HFFc6 (cell line): ENCODE measurements around the gene SPPL2A. TPM values are rescaled to one million over a fixed set of nuclear protein-coding genes. Genes with fewer than 3 reads are reported as not detected.

Source experiments
- DNase-seq: peaks from one replicate; pipeline ENCODE4 v3.0.0-alpha.2; 2018
- H3K27ac Mint-ChIP-seq: 2 replicates; pipeline ENCODE4 v1.8.0; 2020; ENCODE audit warnings: mild to moderate bottlenecking, mixed read lengths
- H3K27me3 Mint-ChIP-seq: 2 replicates; pipeline ENCODE4 v1.8.0; 2021; ENCODE audit warnings: mild to moderate bottlenecking, moderate library complexity, mixed read lengths; ENCODE audit not compliant: insufficient read depth
- H3K36me3 Mint-ChIP-seq: 2 replicates; pipeline ENCODE4 v1.8.0; 2021; ENCODE audit warnings: low read depth, mixed read lengths
- H3K4me1 Mint-ChIP-seq: 2 replicates; pipeline ENCODE4 v1.8.0; 2020; ENCODE audit warnings: low read depth, mixed read lengths
- H3K4me3 Mint-ChIP-seq: 2 replicates; pipeline ENCODE4 v1.8.0; 2020; ENCODE audit warnings: mild to moderate bottlenecking, moderate library complexity, mixed read lengths
- H3K9me3 Mint-ChIP-seq: 2 replicates; pipeline ENCODE4 v1.8.0; 2020; ENCODE audit warnings: mild to moderate bottlenecking, mixed read lengths
- CTCF ChIP-seq: fragments of 200-600 bp; sonication (generic); IDR thresholded peaks from 2 replicates; pipeline ENCODE4 v1.5.0; 2021; ENCODE audit warnings: antibody characterized with exemption, mild to moderate bottlenecking
- total RNA-seq, 6 experiments: library from RNA; stranded (reverse); fragmentation: NEBNext Ultra II Directional; extraction: Animal tissue kit (Norgen Biotek cat#: 25700); gene quantifications; 2 replicates in 1 of 6; 3 replicates in 5 of 6; pipeline ENCODE4 v1.2.3, GENCODE V29; 2021

Gene SPPL2A
- total RNA-seq, 6 experiments from 2014 or later: 119 to 170 (median 138) TPM

GRCh38 chr15:50687302-50687902, 78.1 kb downstream of the SPPL2A start:
- H3K4me3 Mint-ChIP-seq: peak overlapping the region; percentile 99
- no peak for TF ChIP-seq CTCF
- peaks cover 2% of the 10 kb centered on the region; the same call in 1 of the 2 replicates for H3K27me3 Mint-ChIP-seq
- peak overlapping the region; percentile 96 for H3K27ac Mint-ChIP-seq
- peaks cover 39% of the 10 kb centered on the region for H3K4me1 Mint-ChIP-seq
- no peaks in the 10 kb centered on the region for H3K9me3 Mint-ChIP-seq
- DNase-seq: no peak
- H3K36me3 Mint-ChIP-seq: peaks cover 16% of the 10 kb centered on the region; the same call in 1 of the 2 replicates

GRCh38 chr15:50686469-50687301, 78.8 kb downstream of the SPPL2A start, which contains the start of gene TRPM7:
Gene TRPM7, minus strand, starts transcription at chr15:50686797. Its CDS starts 264 bp downstream, at chr15:50686533.
- Mint-ChIP-seq H3K9me3 (no peaks in the 10 kb centered on the region), H3K4me3 (peak within 1 kb of the TSS; percentile 99), H3K4me1 (peaks cover 42% of the 10 kb centered on the region), H3K36me3 (peaks cover 16% of the 10 kb centered on the region; the same call in 1 of the 2 replicates), H3K27me3 (peaks cover 2% of the 10 kb centered on the region; the same call in 1 of the 2 replicates), H3K27ac (peak within 1 kb of the TSS; percentile 96)
- DNase-seq: peak; percentile 74
- no peak for TF ChIP-seq CTCF

GRCh38 chr15:50685976-50686468, 79.5 kb downstream of the SPPL2A start:
- Mint-ChIP-seq H3K36me3 (peaks cover 16% of the 10 kb centered on the region; the same call in 1 of the 2 replicates), H3K9me3 (no peaks in the 10 kb centered on the region), H3K27ac (peak overlapping the region; percentile 96), H3K4me1 (peaks cover 42% of the 10 kb centered on the region), H3K4me3 (peak overlapping the region; percentile 99), H3K27me3 (peaks cover 2% of the 10 kb centered on the region; the same call in 1 of the 2 replicates)
- no peak for TF ChIP-seq CTCF
- DNase-seq: peak; percentile 7

GRCh38 chr15:50685191-50685975, 80.1 kb downstream of the SPPL2A start:
- no peaks in the 10 kb centered on the region for H3K9me3 Mint-ChIP-seq
- H3K36me3 Mint-ChIP-seq: peaks cover 16% of the 10 kb centered on the region; the same call in 1 of the 2 replicates
- no peak for DNase-seq
- peaks cover 2% of the 10 kb centered on the region; the same call in 1 of the 2 replicates for H3K27me3 Mint-ChIP-seq
- peaks cover 42% of the 10 kb centered on the region for H3K4me1 Mint-ChIP-seq
- peak overlapping the region; percentile 99 for H3K4me3 Mint-ChIP-seq
- TF ChIP-seq CTCF: no peak
- H3K27ac Mint-ChIP-seq: peak overlapping the region; percentile 96

- DNase-seq: no peak
- no peak overlapping the region for H3K27ac Mint-ChIP-seq
- peaks cover 38% of the 10 kb centered on the region for H3K4me1 Mint-ChIP-seq
- peaks cover 4% of the 10 kb centered on the region; the same call in 1 of the 2 replicates for H3K27me3 Mint-ChIP-seq
- H3K9me3 Mint-ChIP-seq: no peaks in the 10 kb centered on the region
- no peak overlapping the region for H3K4me3 Mint-ChIP-seq
- peaks cover 16% of the 10 kb centered on the region; the same call in 1 of the 2 replicates for H3K36me3 Mint-ChIP-seq
- TF ChIP-seq CTCF: no peak
Observed at GRCh38 chr15:50681467-50681866, 84.0 kb downstream of the SPPL2A start.
